GM10266 (cell line): ENCODE results near the gene CAPSL.
"Not testable (repeated sequence)": the region's sequence is repeated elsewhere in the genome, so short reads cannot be mapped to it uniquely, and the experiment has no call there.

Experiments
- DNase-seq: peaks from one replicate; pipeline ENCODE4 v3.0.0; 2012; ENCODE audit errors: extremely low spot score
- CTCF ChIP-seq: IDR thresholded peaks from 2 replicates; pipeline ENCODE4 v1.5.1; 2012; ENCODE audit warnings: mild to moderate bottlenecking, low read depth; ENCODE audit not compliant: control insufficient read depth, insufficient read depth; ENCODE audit errors: missing control alignments

CAPSL gene

GRCh38 chr5:35938568-35939227 lies at the start of gene CAPSL:
TSS of gene CAPSL (minus strand) at chr5:35938622. CDS start at chr5:35921120, 17,502 bp downstream.
- DNase-seq: peak; percentile 25
- no peak for TF ChIP-seq CTCF

- TF ChIP-seq CTCF: no peak
- DNase-seq: no peak
Measured at GRCh38 chr5:35987776-35988175, 49.4 kb upstream of the CAPSL start.

- no peak for DNase-seq
- no peak for TF ChIP-seq CTCF
Measured at GRCh38 chr5:35979715-35980114, 41.3 kb upstream of the CAPSL start.

GRCh38 chr5:35976859-35977258 lies 38.4 kb upstream of the CAPSL start:
- DNase-seq: not testable (repeated sequence)

- TF ChIP-seq CTCF: no peak
- no peak for DNase-seq
Measured at GRCh38 chr5:35974570-35974969, 36.1 kb upstream of the CAPSL start.

GRCh38 chr5:35971878-35972210 lies 33.4 kb upstream of the CAPSL start:
- DNase-seq: no peak
- TF ChIP-seq CTCF: no peak

GRCh38 chr5:35971186-35971877 lies 32.9 kb upstream of the CAPSL start:
- no peak for TF ChIP-seq CTCF
- no peak for DNase-seq
